HepG2 (cell line): Measurements from ENCODE around the gene API5. TPM values are rescaled to one million over a fixed set of nuclear protein-coding genes. Genes with fewer than 3 reads are reported as not detected.

Experiments used
- ATAC-seq: fragments of 200-7000 bp; cut with Tn5 transposase; 3 replicates; pipeline ENCODE4 v1.9.1; 2020; ENCODE audit warnings: mild to moderate bottlenecking, moderate library complexity
- BruUV-seq: library from RNA; stranded (reverse); fragments of 400-500 nt; replicated peaks from 2 replicates; lab custom pipeline; 2021; lab: Mats Ljungman, UMichigan
- CTCF ChIA-PET: fragments of 300-600 bp; formaldehyde crosslinking; extraction: SDS; loops from one replicate; lab custom pipeline; 2021; ENCODE audit warnings: low total read pairs, inconsistent platforms, low intra/inter-chr PET ratio; lab: Yijun Ruan, JAX
- POLR2A ChIA-PET: fragments of 350-600 bp; sonication (Branson Sonifier 250); formaldehyde crosslinking; loops from one replicate; lab custom pipeline; 2020; ENCODE audit warnings: antibody characterized with exemption, inconsistent platforms; lab: Yijun Ruan, JAX
- DNase-seq: peaks from one replicate; pipeline ENCODE4 v3.0.0-alpha.2; 2015; ENCODE audit warnings: low spot score
- FAIRE-seq: peaks from 3 replicates; lab custom pipeline; 2011; peaks lifted over from hg19 to GRCh38; lab: Jason Lieb, UNC
- H2AFZ ChIP-seq: one replicate; pipeline ENCODE4 v1.6.1; 2011; ENCODE audit warnings: low read length, inconsistent platforms
- H3K27ac ChIP-seq: fragments of 300-600 bp; 3 replicates; pipeline ENCODE4 v1.8.0; 2011; ENCODE audit warnings: mixed run types, mild to moderate bottlenecking, mixed read lengths, low read length, inconsistent platforms; ENCODE audit not compliant: insufficient read depth; ENCODE audit errors: extremely low read length
- H3K27me3 ChIP-seq, 2 experiments: fragments of 200-600 bp in 1 of 2; 2 replicates in 1 of 2; 3 replicates in 1 of 2; pipeline versions ENCODE4 v1.6.0 to v1.8.0; 2011; ENCODE audit warnings: low read length in 2 of 2, mild to moderate bottlenecking in 2 of 2, moderate library complexity in 2 of 2, inconsistent platforms in 1 of 2; ENCODE audit not compliant: insufficient read depth in 2 of 2, control insufficient read depth in 1 of 2
- H3K36me3 ChIP-seq, 2 experiments: fragments of 200-600 bp in 1 of 2; replicated peaks in 1 of 2; 2 replicates in 1 of 2; 3 replicates in 1 of 2; pipeline versions ENCODE4 v1.5.1 to v1.8.0; 2011; ENCODE audit warnings: low read length in 2 of 2, inconsistent platforms in 1 of 2; ENCODE audit not compliant: insufficient read depth in 2 of 2, control insufficient read depth in 1 of 2
- H3K4me1 ChIP-seq: 2 replicates; pipeline ENCODE4 v1.5.1; 2012; ENCODE audit warnings: low read length, inconsistent platforms; ENCODE audit not compliant: insufficient read depth
- H3K4me2 ChIP-seq: 2 replicates; pipeline ENCODE4 v1.6.0; 2011; ENCODE audit warnings: low read depth, low read length, inconsistent platforms
- H3K4me3 ChIP-seq, 3 experiments: fragments of 200-600 bp in 1 of 3; sonication (generic), shearing (Covaris generic) in 1 of 3; replicated peaks in 1 of 3; 2 replicates each; pipeline ENCODE4 v1.5.1; 2011 to 2016; ENCODE audit warnings: low read length in 3 of 3, inconsistent platforms in 2 of 3, low read depth in 2 of 3, mild to moderate bottlenecking in 2 of 3, control low read depth in 1 of 3, mixed read lengths in 1 of 3; ENCODE audit not compliant: insufficient read depth in 1 of 3
- H3K79me2 ChIP-seq: one replicate; pipeline ENCODE4 v1.6.1; 2011; ENCODE audit warnings: low read length, inconsistent platforms; ENCODE audit not compliant: insufficient read depth
- H3K9ac ChIP-seq: 2 replicates; pipeline ENCODE4 v1.6.0; 2011; ENCODE audit warnings: mild to moderate bottlenecking, low read depth, low read length, inconsistent platforms; ENCODE audit not compliant: insufficient read depth
- H3K9me3 ChIP-seq: 2 replicates; pipeline ENCODE4 v1.5.1; 2012; ENCODE audit warnings: mild to moderate bottlenecking, low read length
- H4K20me1 ChIP-seq: 2 replicates; pipeline ENCODE4 v1.6.0; 2011; ENCODE audit warnings: inconsistent platforms, mild to moderate bottlenecking, low read length, moderate library complexity; ENCODE audit not compliant: insufficient read depth
- ETV5 ChIP-seq: IDR thresholded peaks from 2 replicates; pipeline ENCODE4 v1.6.1; 2018; ENCODE audit warnings: missing biosample characterization, missing genetic modification reagents, inconsistent platforms, borderline replicate concordance
- HNF4G ChIP-seq, 2 experiments: sonication (generic) in 1 of 2; formaldehyde crosslinking in 1 of 2; IDR thresholded peaks; 2 replicates each; pipeline versions ENCODE4 v1.4.0 to v1.6.1; 2011 to 2020; ENCODE audit warnings: borderline replicate concordance in 2 of 2, low read depth in 2 of 2, mild to moderate bottlenecking in 2 of 2, low read length in 1 of 2, missing genetic modification reagents in 1 of 2, moderate library complexity in 1 of 2
- PRDM15 ChIP-seq: sonication (generic); formaldehyde crosslinking; IDR thresholded peaks from 2 replicates; pipeline ENCODE4 v1.4.0; 2020; ENCODE audit warnings: missing genetic modification reagents
- RAD21 ChIP-seq: fragments of 450-650 bp; formaldehyde crosslinking; IDR thresholded peaks from 2 replicates; pipeline ENCODE4 v1.5.0; 2020; ENCODE audit warnings: mild to moderate bottlenecking
- REPIN1 ChIP-seq: sonication (generic); formaldehyde crosslinking; IDR thresholded peaks from 2 replicates; pipeline ENCODE4 v1.8.0; 2022; ENCODE audit warnings: missing genetic modification reagents, low read depth, mild to moderate bottlenecking, borderline replicate concordance
- RNF2 ChIP-seq: fragments of 450-650 bp; conservative IDR thresholded peaks from 2 replicates; pipeline ENCODE4 v1.6.1; 2016; ENCODE audit warnings: low read depth
- TGIF2 ChIP-seq: IDR thresholded peaks from 2 replicates; pipeline ENCODE4 v1.6.1; 2016; ENCODE audit warnings: control low read depth, missing compliant biosample characterization
- ZNF256 ChIP-seq: sonication (generic); formaldehyde crosslinking; conservative IDR thresholded peaks from 2 replicates; pipeline ENCODE4 v1.4.0; 2020; ENCODE audit warnings: missing genetic modification reagents
- ZNF703 ChIP-seq: sonication (generic); formaldehyde crosslinking; IDR thresholded peaks from 2 replicates; pipeline ENCODE4 v1.5.1; 2020; ENCODE audit warnings: missing genetic modification reagents, mild to moderate bottlenecking, moderate library complexity, borderline replicate concordance
- ZNF770 ChIP-seq: sonication (generic); formaldehyde crosslinking; IDR thresholded peaks from 2 replicates; pipeline ENCODE4 v1.5.0; 2020; ENCODE audit warnings: mild to moderate bottlenecking, missing genetic modification reagents
- WGBS: methylation state at CpG from one replicate; pipeline ENCODE4 v1.1.6; 2017; ENCODE audit warnings: low lambda C conversion rate; 5-methylcytosine and 5-hydroxymethylcytosine counted together
- in situ Hi-C: cut with HindIII; loops from 2 replicates; pipeline ENCODE4 v1.10.0; 2017; ENCODE audit warnings: low pct_unique_long_range_greater_than_20kb; ENCODE audit not compliant: extremely low pct_ligation_motif_present
- intact Hi-C: fragments of 100-400 bp; cut with micrococcal nuclease; formaldehyde crosslinking; loops from one replicate; pipeline ENCODE4 v1.10.0; 2022; ENCODE audit not compliant: unreplicated experiment
- polyA plus RNA-seq, 8 experiments: library from polyadenylated mRNA; depleted of rRNA in 3 of 8; stranded (reverse) in 7 of 8; unstranded in 1 of 8; fragments of >200 nt; fragmentation: Illumina TruSeq in 4 of 8; extraction: Trizol in 4 of 8; gene quantifications; 2 replicates each; pipeline versions ENCODE4 v1.2.1 to v1.2.3, GENCODE V29; 2011 to 2016; ENCODE audit warnings: low read depth in 4 of 8, missing spikeins in 1 of 8, mixed read lengths in 1 of 8; ENCODE audit not compliant: insufficient read depth in 1 of 8
- total RNA-seq, 5 experiments: library from RNA; depleted of rRNA; stranded (reverse); fragments of >200 nt; fragmentation: Illumina TruSeq; extraction: Trizol; gene quantifications; 2 replicates each; pipeline ENCODE4 v1.2.3, GENCODE V29; 2016; ENCODE audit warnings: low read depth in 1 of 5
- TF ChIP-seq, protein P1 (sequence below): IDR thresholded peaks from 2 replicates; pipeline ENCODE4 v1.6.1; 2016; ENCODE audit warnings: missing compliant biosample characterization, missing genetic modification reagents, borderline replicate concordance
- TF ChIP-seq, protein P2 (sequence below): IDR thresholded peaks from 2 replicates; pipeline ENCODE4 v1.6.1; 2016; ENCODE audit warnings: missing compliant biosample characterization, missing genetic modification reagents, borderline replicate concordance

Gene API5
- total and polyA plus RNA-seq, 2 of the 13 experiments (the other 11 are each of a cell fraction or from before 2014, with no cell fraction given): 21.6 to 59.0 TPM

GRCh38 chr11:43356336-43356735 lies 44.5 kb downstream of the API5 start (continued):
- TF ChIP-seq, protein P1, sequence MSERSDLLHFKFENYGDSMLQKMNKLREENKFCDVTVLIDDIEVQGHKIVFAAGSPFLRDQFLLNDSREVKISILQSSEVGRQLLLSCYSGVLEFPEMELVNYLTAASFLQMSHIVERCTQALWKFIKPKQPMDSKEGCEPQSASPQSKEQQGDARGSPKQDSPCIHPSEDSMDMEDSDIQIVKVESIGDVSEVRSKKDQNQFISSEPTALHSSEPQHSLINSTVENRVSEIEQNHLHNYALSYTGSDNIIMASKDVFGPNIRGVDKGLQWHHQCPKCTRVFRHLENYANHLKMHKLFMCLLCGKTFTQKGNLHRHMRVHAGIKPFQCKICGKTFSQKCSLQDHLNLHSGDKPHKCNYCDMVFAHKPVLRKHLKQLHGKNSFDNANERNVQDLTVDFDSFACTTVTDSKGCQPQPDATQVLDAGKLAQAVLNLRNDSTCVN (CRISPR knock-in tag): no peak
- TF ChIP-seq REPIN1 (CRISPR knock-in tag): no peak
- no peak for TF ChIP-seq ZNF703 (CRISPR knock-in tag)
- TF ChIP-seq RAD21 (CRISPR knock-in tag): no peak
- TF ChIP-seq RNF2: no peak

DNA sequence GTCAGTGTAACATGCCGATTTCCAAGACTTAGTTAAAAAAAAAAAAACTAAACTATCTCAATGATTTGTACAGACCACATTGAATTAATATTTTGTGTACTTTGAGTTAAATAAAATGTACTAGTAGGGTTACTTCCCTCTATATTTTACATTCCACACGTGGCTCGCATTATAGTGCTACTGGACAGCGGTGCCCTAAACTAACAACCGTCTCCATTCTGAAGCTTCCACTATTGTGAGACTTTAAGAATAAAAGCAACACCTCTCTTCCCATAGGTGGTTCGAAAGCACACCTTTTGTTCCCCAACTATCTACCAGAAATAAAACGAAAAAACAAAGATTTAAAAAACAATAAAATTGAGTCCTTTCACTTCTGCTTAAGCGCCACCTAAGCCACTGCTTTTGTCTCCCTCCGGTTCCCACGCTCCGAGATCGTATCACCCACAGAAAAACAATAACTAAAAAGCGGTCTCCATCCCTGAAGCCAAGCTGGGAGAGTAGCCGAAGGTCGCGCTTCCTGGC lies 46.5 kb downstream of the API5 start:
- POLR2A ChIA-PET: interaction anchor here (0.7 to 2.5 kb wide), 10 partner anchors 9 to 322 kb away, joined by 3 to 36 read pairs (median 5); partner anchors contain the start of genes API5 and HSD17B12
- DNase-seq (no peak), FAIRE-seq (no peak), ATAC-seq (no peak)
- Histone ChIP-seq H3K4me3 (peak overlapping the region; percentile 85 to 100 (median 97)), H3K9me3 (no peaks in the 10 kb centered on the region), H3K36me3 (no peaks in the 10 kb centered on the region), H3K27me3 (no peaks in the 10 kb centered on the region; a peak in 1 of 5 replicates), H2AFZ (peak overlapping the region; percentile 96), H3K4me1 (peaks cover 38% of the 10 kb centered on the region), H3K27ac (peak overlapping the region; percentile 82), H3K4me2 (peak overlapping the region; percentile 77), H3K9ac (peak overlapping the region; percentile 98), H4K20me1 (peaks cover 15% of the 10 kb centered on the region), H3K79me2 (peaks cover 43% of the 10 kb centered on the region)
- in situ Hi-C loops: no loop called here
- CTCF ChIA-PET: no interaction called here
- intact Hi-C loops: no loop called here
- WGBS: 13% methylated on average over 16 of the region's 16 CpGs
- TSS peak; percentile 93 for BruUV-seq
- TF ChIP-seq, protein P2, sequence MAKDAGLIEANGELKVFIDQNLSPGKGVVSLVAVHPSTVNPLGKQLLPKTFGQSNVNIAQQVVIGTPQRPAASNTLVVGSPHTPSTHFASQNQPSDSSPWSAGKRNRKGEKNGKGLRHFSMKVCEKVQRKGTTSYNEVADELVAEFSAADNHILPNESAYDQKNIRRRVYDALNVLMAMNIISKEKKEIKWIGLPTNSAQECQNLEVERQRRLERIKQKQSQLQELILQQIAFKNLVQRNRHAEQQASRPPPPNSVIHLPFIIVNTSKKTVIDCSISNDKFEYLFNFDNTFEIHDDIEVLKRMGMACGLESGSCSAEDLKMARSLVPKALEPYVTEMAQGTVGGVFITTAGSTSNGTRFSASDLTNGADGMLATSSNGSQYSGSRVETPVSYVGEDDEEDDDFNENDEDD: no peak
- TF ChIP-seq ETV5 (CRISPR knock-in tag) (no peak), ZNF256 (no peak), PRDM15 (no peak), TGIF2 (CRISPR knock-in tag) (no peak), HNF4G (IDR thresholded peaks at IDR 0.05; ENCODE audit: borderline replicate concordance, low read depth, low read length) (no peak; the same call in 1 of the 2 replicates), HNF4G (CRISPR knock-in tag; IDR thresholded peaks at IDR 0.05; ENCODE audit: borderline replicate concordance, low read depth) (no peak), ZNF770 (0 out of 2 replicates have a peak, but pooled peaks have one; percentile 1)
